ENCODE results near the gene PARD6A.

The PARD6A gene

DNA sequence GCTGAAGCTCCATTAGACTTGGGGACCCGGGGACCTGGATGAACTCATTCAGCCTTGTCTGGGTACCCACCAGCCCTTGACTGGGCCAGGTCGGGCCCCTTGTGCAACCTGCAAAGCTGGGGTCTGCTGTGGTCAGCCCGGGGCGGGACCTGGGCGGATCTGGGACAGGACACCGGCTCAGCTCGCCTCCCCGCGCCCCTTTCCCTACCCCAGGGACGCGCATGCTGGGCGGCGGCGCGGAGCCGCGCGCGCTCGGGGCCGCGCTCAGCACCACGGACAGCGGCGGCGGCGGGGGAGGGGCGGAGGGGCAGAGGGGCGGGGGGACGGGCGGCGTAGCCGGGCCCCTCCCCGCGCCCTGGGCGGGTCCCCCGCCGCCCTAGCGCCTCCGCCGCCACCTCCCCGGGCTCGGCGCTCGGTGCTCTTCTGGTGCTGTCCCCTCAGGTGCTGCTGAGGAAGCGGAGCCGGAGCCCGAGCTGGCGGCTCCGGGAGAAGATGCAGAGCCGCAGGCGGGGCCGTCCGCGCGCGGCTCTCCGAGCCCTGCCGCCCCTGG is 8.1 kb upstream of the PARD6A start:
- TF ChIP-seq, protein P1, sequence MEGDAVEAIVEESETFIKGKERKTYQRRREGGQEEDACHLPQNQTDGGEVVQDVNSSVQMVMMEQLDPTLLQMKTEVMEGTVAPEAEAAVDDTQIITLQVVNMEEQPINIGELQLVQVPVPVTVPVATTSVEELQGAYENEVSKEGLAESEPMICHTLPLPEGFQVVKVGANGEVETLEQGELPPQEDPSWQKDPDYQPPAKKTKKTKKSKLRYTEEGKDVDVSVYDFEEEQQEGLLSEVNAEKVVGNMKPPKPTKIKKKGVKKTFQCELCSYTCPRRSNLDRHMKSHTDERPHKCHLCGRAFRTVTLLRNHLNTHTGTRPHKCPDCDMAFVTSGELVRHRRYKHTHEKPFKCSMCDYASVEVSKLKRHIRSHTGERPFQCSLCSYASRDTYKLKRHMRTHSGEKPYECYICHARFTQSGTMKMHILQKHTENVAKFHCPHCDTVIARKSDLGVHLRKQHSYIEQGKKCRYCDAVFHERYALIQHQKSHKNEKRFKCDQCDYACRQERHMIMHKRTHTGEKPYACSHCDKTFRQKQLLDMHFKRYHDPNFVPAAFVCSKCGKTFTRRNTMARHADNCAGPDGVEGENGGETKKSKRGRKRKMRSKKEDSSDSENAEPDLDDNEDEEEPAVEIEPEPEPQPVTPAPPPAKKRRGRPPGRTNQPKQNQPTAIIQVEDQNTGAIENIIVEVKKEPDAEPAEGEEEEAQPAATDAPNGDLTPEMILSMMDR (IDR thresholded peaks at IDR 0.05; ENCODE audit: control insufficient read depth, extremely low read depth, insufficient read depth): no peak
- peak overlapping the region; percentile 63 for H3K4me3 ChIP-seq (ENCODE audit: low read depth, low read length)
- no peak for DNase-seq (ENCODE audit: low read depth)

DNA sequence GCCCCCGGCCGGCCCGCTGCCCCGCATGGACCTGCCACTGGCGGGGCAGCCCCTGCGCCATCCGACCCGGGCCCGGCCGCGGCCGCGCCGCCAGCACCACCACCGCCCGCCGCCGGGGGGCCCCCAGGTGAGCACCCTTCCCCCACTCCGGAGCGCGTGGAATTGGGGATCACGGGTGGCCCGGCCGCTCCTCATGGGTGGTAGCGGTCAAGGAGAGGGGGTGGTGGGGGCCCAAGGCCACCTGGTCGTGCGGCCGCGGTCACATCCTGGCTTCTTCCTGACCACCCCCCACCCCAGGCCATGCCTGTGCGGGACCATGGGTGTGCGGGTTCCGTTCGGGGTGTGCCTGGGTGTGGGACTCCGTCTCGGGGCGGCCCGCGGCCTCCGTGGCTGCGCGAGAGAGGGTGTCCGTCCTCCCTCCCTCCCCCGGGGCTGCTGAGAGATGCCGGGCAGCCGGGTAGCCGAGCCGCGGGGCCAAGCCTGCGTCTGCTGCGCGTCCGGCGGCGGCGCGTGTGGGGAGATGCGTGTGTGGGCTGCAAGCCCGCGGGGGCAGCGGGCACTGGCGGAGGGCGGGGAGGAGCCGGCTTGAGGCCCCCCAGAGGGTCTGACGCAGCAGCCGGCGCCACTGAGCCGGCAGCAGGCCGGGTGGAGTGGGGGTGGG is 7.5 kb upstream of the PARD6A start:
- TF ChIP-seq, protein P1 (IDR thresholded peaks at IDR 0.05; ENCODE audit: control insufficient read depth, extremely low read depth, insufficient read depth): no peak; the same call in 1 of the 2 replicates
- H3K4me3 ChIP-seq (ENCODE audit: low read depth, low read length): peak overlapping the region; percentile 63
- no peak for DNase-seq (ENCODE audit: low read depth)

DNA sequence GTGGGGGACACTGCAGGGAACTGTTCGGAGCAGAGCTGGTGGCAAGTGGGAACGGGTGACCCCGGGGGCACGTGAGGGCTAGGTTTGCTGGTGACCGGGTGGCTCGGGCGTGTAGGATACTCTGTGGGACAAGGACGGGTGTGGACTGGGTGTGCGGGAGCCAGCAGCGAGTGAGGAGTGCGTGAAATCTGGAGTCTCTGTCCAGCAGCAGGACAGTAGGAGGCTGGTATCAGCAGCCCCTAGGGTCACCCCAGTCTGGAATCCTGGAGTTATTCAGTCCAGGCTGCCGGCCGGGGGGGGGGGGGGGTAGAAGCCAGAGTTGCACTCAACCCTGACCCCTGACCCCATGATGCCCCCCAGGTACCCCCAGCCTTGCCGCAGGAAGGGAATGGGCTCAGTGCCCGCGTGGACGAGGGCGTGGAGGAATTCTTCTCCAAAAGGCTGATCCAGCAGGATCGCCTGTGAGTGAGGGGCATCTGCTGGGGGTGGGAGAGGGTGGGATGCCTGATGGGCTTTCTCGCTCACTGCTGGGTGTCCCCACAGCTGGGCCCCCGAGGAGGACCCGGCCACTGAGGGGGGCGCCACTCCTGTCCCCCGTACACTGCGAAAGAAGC is 6.9 kb upstream of the PARD6A start:
- DNase-seq (ENCODE audit: low read depth): no peak
- TF ChIP-seq, protein P1 (IDR thresholded peaks at IDR 0.05; ENCODE audit: control insufficient read depth, extremely low read depth, insufficient read depth): no peak
- peak overlapping the region; percentile 63 for H3K4me3 ChIP-seq (ENCODE audit: low read depth, low read length)

DNA sequence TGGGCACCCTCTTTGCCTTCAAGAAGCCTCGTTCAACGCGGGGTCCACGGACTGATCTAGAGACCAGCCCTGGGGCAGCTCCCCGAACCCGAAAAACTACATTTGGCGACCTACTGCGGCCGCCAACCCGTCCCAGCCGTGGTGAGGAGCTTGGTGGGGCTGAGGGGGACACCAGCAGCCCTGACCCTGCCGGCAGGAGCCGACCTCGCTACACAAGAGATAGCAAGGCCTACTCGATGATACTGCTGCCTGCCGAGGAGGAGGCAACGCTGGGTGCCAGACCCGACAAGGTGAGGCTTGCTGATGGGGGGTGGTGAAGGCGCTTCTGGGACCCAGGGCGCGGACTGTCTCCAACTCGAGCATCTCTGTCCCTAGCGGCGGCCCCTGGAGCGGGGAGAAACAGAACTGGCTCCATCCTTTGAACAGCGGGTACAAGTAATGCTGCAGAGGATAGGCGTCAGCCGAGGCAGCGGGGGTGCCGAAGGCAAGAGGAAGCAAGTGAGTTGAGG is 6.3 kb upstream of the PARD6A start:
- TF ChIP-seq, protein P1 (IDR thresholded peaks at IDR 0.05; ENCODE audit: control insufficient read depth, extremely low read depth, insufficient read depth): no peak
- DNase-seq (ENCODE audit: low read depth): no peak
- H3K4me3 ChIP-seq (ENCODE audit: low read depth, low read length): no peak overlapping the region

DNA sequence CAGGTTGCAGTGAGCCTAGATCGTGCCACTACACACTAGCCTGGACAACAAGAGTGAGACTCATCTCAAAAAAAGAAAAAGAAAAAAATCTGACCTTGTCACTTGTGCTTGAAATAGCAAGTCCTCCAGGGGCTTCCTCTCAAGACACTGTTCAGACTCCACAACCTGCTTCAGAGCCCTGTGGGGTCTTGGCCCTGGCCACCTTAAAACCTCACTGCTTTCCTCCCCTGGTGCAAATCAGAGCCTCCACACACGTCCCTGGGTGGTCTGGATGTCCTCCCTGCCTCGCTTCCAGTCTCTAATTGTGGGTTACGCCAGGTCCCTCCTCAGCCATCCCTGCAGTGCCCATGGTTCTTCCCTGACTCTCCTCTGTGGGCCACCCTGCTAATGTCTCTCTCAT is 5.4 kb upstream of the PARD6A start:
- no peak overlapping the region for H3K4me3 ChIP-seq (ENCODE audit: low read depth, low read length)
- no peak for DNase-seq (ENCODE audit: low read depth)
- TF ChIP-seq, protein P1 (IDR thresholded peaks at IDR 0.05; ENCODE audit: control insufficient read depth, extremely low read depth, insufficient read depth): no peak

DNA sequence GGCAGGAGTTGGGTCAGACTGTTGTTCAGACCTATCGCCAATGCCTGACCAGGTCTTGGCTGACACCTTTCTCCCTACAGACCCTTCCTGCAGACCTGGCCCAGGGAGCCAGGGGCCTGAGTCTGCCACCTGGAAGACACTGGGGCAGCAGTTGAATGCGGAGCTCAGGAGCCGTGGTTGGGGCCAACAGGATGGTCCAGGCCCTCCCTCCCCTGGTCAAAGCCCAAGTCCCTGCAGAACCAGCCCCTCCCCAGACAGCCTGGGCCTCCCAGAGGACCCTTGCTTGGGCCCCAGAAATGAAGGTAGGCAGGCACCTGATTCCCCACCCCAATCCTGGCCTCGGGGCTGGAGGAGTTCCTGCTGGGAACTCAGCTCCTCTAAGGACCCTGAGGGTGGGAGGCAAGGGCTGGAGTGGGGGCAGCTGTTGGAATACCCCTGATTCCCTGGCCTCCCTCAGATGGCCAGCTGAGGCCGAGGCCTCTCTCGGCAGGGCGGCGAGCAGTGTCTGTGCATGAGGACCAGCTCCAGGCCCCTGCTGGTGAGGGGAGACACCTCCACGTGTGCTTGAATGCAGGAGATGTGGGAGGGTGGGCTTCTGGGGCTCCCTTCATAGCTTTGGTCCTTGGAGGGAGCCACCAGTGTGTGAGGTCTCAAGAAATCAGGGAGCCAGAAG is 4.3 kb upstream of the PARD6A start:
- H3K4me3 ChIP-seq (ENCODE audit: low read depth, low read length): no peak overlapping the region
- TF ChIP-seq, protein P1 (IDR thresholded peaks at IDR 0.05; ENCODE audit: control insufficient read depth, extremely low read depth, insufficient read depth): no peak
- DNase-seq (ENCODE audit: low read depth): no peak
